NB4 (cell line): ENCODE data around the gene PDCD11.

Experiments
- CTCF ChIP-seq: IDR thresholded peaks from one replicate; pipeline ENCODE4 v1.5.1; 2012; ENCODE audit warnings: low read depth, low read length
- MAX ChIP-seq: IDR thresholded peaks from 2 replicates; pipeline ENCODE4 v1.6.1; 2011; ENCODE audit warnings: low read depth, low read length
- MYC ChIP-seq: IDR thresholded peaks from 2 replicates; pipeline ENCODE4 v1.6.1; 2011; ENCODE audit warnings: low read depth, low read length
- POLR2A ChIP-seq: IDR thresholded peaks from 2 replicates; pipeline ENCODE4 v1.6.1; 2011; ENCODE audit warnings: mild to moderate bottlenecking; ENCODE audit not compliant: insufficient read length; ENCODE audit errors: extremely low read depth

GRCh38 chr10:103350175-103350516, 46.3 kb upstream of the PDCD11 start:
- TF ChIP-seq CTCF, result no peak
- TF ChIP-seq POLR2A, result no peak
- no peak for TF ChIP-seq MYC
- no peak for TF ChIP-seq MAX
